ENCODE data around the gene FOXE3. TPM values are rescaled to one million over a fixed set of nuclear protein-coding genes. Genes with fewer than 3 reads are reported as not detected.

The FOXE3 gene
- total RNA-seq = not detected

DNA sequence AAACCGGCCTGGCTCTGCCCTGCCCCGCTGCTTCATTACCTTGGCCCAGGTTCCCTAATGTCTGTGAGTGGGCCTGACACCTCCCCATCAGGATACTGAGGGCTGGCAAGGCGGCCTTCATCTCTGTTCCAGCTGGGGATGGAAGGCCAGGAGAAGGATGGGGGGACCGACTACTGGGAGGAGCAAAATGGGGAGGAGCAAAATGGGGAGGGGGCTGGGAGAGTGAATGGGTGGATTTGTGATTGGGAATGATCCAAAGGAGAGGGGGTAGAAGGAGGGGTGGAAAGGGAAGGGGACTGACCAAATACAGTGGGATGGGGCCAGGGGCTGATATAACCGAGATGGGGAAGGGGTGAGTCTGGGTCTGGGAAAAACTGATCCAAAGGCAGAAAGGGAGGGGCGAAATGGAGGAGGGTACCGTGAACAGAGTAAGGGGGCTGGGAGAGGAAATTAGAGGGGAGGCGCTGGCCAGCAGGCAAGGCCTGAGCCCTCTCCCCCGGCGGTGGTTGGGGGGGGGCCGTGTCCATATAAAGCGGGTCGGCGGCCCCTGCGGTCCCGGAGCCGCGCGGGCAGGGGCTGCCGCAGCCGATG lies at the start of gene FOXE3:
Gene FOXE3, plus strand, starts transcription at position 558 of the 591 bp plus-strand sequence. Its CDS starts 31 bp downstream, at position 589.
- H3K4me3 ChIP-seq = peak within 1 kb of the TSS in 1 of 2 donors; percentile 27

DNA sequence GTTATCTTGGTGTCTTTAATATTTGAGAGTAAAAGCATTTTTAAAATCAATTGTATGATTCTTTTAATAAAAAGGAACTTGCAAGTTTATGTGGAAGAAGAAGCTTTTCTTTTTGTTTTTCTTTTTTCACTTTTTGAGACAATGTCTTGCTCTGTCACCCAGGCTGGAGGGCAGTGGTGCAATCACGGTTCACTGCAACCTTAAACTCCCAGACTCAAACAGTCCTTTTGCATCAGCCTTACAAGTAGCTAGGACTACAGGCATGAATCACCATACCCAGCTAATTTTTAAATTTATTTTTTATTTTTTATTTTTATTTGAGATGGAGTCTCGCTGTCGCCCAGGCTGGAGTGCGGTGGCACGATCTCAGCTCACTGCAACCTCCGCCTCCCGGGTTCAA lies 48.4 kb upstream of the FOXE3 start:
- no peak for DNase-seq (ENCODE audit: low spot score)
- H3K4me3 ChIP-seq = no peak overlapping the region

More for the DNA sequence above, at the start of gene FOXE3:
- Histone ChIP-seq H3K9me3 (no peaks in the 10 kb centered on the region), H3K27ac (no peak within 1 kb of the TSS), H3K4me1 (no peaks in the 10 kb centered on the region), H3K27me3 (peaks cover 4 to 7% of the 10 kb centered on the region in 2 donors), H3K36me3 (no peaks in the 10 kb centered on the region)
- TF ChIP-seq, protein P1, sequence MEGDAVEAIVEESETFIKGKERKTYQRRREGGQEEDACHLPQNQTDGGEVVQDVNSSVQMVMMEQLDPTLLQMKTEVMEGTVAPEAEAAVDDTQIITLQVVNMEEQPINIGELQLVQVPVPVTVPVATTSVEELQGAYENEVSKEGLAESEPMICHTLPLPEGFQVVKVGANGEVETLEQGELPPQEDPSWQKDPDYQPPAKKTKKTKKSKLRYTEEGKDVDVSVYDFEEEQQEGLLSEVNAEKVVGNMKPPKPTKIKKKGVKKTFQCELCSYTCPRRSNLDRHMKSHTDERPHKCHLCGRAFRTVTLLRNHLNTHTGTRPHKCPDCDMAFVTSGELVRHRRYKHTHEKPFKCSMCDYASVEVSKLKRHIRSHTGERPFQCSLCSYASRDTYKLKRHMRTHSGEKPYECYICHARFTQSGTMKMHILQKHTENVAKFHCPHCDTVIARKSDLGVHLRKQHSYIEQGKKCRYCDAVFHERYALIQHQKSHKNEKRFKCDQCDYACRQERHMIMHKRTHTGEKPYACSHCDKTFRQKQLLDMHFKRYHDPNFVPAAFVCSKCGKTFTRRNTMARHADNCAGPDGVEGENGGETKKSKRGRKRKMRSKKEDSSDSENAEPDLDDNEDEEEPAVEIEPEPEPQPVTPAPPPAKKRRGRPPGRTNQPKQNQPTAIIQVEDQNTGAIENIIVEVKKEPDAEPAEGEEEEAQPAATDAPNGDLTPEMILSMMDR (IDR thresholded peaks at IDR 0.05) = no peak
- no peak for DNase-seq (ENCODE audit: low spot score)

DNA sequence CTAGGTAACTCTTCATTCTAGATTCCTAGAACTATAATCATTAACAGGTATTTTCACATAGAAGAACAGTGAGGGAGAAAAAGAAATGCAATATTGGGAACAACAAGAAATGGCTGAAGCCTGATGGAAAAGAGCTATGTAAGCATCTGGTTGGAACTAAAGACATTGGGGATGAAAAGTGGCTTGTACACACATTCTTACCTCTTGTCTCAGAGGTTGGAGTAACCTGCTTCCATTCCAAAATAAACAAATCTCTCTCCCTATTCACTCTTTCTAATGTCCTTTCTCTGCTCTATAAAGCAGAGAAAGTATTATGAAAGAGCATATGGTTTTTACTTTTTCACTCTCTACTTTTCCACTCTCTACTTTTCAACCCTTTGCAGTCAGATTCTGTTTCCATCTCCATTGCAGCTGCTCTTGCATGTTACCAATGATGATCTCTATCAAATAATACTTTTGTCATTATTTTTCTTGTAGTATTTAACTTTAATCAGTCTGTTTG lies 45.0 kb upstream of the FOXE3 start:
- no peak overlapping the region for H3K4me3 ChIP-seq
- no peaks in the 10 kb centered on the region for H3K27me3 ChIP-seq
- TF ChIP-seq, protein P1 (IDR thresholded peaks at IDR 0.05) = no peak
- no peaks in the 10 kb centered on the region for H3K4me1 ChIP-seq
- peaks cover 65% of the 10 kb centered on the region for H3K36me3 ChIP-seq
- H3K9me3 ChIP-seq = no peaks in the 10 kb centered on the region
- DNase-seq (ENCODE audit: low spot score) = no peak
- no peak overlapping the region for H3K27ac ChIP-seq

More for the DNA sequence above, 48.4 kb upstream of the FOXE3 start:
- TF ChIP-seq, protein P1 (IDR thresholded peaks at IDR 0.05) = no peak
- no peaks in the 10 kb centered on the region for H3K4me1 ChIP-seq
- H3K9me3 ChIP-seq = no peaks in the 10 kb centered on the region
- H3K36me3 ChIP-seq = peaks cover 36% of the 10 kb centered on the region
- H3K27ac ChIP-seq = no peak overlapping the region
- H3K27me3 ChIP-seq = no peaks in the 10 kb centered on the region

DNA sequence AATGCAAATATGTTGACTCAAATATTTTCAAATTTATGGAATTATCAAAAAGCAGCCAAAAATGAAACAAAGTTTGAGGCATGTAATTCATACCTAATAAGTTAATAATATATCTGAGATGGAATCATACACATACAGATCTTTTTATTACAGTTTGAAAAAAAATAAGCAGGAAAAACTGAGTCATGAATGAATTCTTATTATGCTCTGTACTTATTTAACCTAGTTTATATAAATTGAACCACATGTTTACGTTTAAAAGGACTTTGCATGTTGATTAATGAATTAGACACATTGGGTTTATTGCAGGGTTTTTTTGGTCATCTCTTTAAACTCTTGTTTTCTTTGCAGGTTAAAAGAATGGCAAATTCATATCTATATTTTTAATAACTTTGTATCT lies 41.6 kb upstream of the FOXE3 start:
- H3K9me3 ChIP-seq = no peaks in the 10 kb centered on the region
- no peaks in the 10 kb centered on the region for H3K4me1 ChIP-seq
- H3K36me3 ChIP-seq = peaks cover 57% of the 10 kb centered on the region
- no peak overlapping the region for H3K4me3 ChIP-seq
- no peaks in the 10 kb centered on the region for H3K27me3 ChIP-seq
- no peak for DNase-seq (ENCODE audit: low spot score)
- no peak overlapping the region for H3K27ac ChIP-seq
- TF ChIP-seq, protein P1 (IDR thresholded peaks at IDR 0.05) = no peak

DNA sequence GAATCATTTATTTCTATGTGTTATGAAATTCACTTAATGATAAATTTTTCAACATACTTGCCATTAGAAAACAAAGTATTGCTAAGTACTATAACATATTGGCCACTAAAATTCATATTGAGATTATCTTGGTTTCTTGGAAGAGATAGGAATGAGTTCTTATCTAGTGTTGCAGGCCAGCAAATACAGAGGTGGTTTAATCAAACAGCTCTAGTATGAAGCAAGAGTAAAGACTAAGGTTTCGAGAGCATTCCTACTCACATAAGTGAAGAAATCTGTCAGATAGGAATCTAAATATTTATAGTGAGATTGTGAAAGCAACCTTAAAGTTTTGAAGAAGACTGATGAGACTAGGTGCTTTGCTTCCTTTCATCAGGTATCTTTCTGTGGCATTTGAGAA lies 37.9 kb upstream of the FOXE3 start:
- no peak for DNase-seq (ENCODE audit: low spot score)
- Histone ChIP-seq H3K4me3 (no peak overlapping the region), H3K27me3 (no peaks in the 10 kb centered on the region), H3K27ac (no peak overlapping the region), H3K4me1 (no peaks in the 10 kb centered on the region), H3K36me3 (peaks cover 34% of the 10 kb centered on the region), H3K9me3 (no peaks in the 10 kb centered on the region)
- TF ChIP-seq, protein P1 (IDR thresholded peaks at IDR 0.05) = no peak

DNA sequence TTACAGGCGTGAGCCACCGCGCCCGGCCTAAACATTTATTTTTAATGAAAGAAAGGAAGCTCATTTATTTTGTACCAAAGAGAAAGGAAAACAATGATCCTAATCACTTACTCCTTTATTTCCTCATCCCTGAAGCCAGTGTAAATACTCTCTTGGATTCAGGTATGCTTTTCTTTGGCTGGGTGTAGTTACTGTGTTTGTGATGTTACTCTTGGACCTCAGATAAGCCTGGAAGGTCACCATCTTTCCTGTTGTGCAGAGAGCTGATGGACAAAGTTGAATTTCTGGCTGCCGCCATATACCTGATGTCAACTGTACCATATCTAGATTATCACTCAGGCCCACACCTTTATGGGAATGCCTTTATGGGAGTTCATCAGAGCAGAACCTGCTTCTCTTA lies 35.4 kb upstream of the FOXE3 start:
- H3K9me3 ChIP-seq = no peaks in the 10 kb centered on the region
- H3K27me3 ChIP-seq = no peaks in the 10 kb centered on the region
- TF ChIP-seq, protein P1 (IDR thresholded peaks at IDR 0.05) = no peak
- DNase-seq (ENCODE audit: low spot score) = no peak
- no peak overlapping the region for H3K27ac ChIP-seq
- H3K4me3 ChIP-seq = no peak overlapping the region
- H3K36me3 ChIP-seq = peaks cover 10% of the 10 kb centered on the region
- H3K4me1 ChIP-seq = no peaks in the 10 kb centered on the region
